HG03060 (cell line): Measurements from ENCODE around the gene DNM1.
"Not testable (repeated sequence)": the region's sequence is repeated elsewhere in the genome, so short reads cannot be mapped to it uniquely, and the experiment has no call there.

Experiments
- ATAC-seq: cut with Tn5 transposase; IDR thresholded peaks from one replicate; pipeline ENCODE4 v1.9.1; 2021; ENCODE audit warnings: low read depth, moderate number of reproducible peaks; ENCODE audit not compliant: unreplicated experiment

DNM1 gene

GRCh38 chr9:128175726-128176125 lies 27.5 kb upstream of the DNM1 start:
- ATAC-seq, result no peak

- ATAC-seq, result no peak
These were observed 24.3 kb upstream of the DNM1 start for GRCh38 chr9:128178806-128179431.

GRCh38 chr9:128180001-128180400 lies 23.2 kb upstream of the DNM1 start:
- ATAC-seq, result no peak

GRCh38 chr9:128180447-128180846 lies 22.7 kb upstream of the DNM1 start:
- no peak for ATAC-seq

GRCh38 chr9:128181480-128181879 lies 21.7 kb upstream of the DNM1 start:
- not testable (repeated sequence) for ATAC-seq

GRCh38 chr9:128182893-128183588 lies 20.1 kb upstream of the DNM1 start:
- ATAC-seq, result no peak

- no peak for ATAC-seq
These were observed 16.9 kb upstream of the DNM1 start for GRCh38 chr9:128185979-128186965.

- no peak for ATAC-seq
These were observed 15.8 kb upstream of the DNM1 start for GRCh38 chr9:128187361-128187760.

- no peak for ATAC-seq
These were observed 15.0 kb upstream of the DNM1 start for GRCh38 chr9:128188209-128188608.

GRCh38 chr9:128190013-128190412 lies 13.2 kb upstream of the DNM1 start:
- no peak for ATAC-seq

- no peak for ATAC-seq
These were observed 12.4 kb upstream of the DNM1 start for GRCh38 chr9:128190516-128191405.

- ATAC-seq, result no peak
These were observed 11.7 kb upstream of the DNM1 start, which contains the start of gene CIZ1 for GRCh38 chr9:128191406-128192046. Gene CIZ1, minus strand, starts transcription at chr9:128191572. Its CDS starts 715 bp downstream, at chr9:128190857.

GRCh38 chr9:128192601-128193371 lies 10.4 kb upstream of the DNM1 start:
- no peak for ATAC-seq

GRCh38 chr9:128193469-128194096 lies 9.6 kb upstream of the DNM1 start:
- ATAC-seq, result no peak

- no peak for ATAC-seq
These were observed 1.5 kb upstream of the DNM1 start for GRCh38 chr9:128201441-128202369.

GRCh38 chr9:128202648-128203023 lies 543 bp upstream of the DNM1 start:
- no peak for ATAC-seq
